NCI-H524 (cell line): ENCODE results near the gene CPNE5.

Experiments used
- DNase-seq, 2 experiments: peaks; one replicate each; lab custom pipeline; 2025; lab: John Stamatoyannopoulos, UW

CPNE5 gene

DNA sequence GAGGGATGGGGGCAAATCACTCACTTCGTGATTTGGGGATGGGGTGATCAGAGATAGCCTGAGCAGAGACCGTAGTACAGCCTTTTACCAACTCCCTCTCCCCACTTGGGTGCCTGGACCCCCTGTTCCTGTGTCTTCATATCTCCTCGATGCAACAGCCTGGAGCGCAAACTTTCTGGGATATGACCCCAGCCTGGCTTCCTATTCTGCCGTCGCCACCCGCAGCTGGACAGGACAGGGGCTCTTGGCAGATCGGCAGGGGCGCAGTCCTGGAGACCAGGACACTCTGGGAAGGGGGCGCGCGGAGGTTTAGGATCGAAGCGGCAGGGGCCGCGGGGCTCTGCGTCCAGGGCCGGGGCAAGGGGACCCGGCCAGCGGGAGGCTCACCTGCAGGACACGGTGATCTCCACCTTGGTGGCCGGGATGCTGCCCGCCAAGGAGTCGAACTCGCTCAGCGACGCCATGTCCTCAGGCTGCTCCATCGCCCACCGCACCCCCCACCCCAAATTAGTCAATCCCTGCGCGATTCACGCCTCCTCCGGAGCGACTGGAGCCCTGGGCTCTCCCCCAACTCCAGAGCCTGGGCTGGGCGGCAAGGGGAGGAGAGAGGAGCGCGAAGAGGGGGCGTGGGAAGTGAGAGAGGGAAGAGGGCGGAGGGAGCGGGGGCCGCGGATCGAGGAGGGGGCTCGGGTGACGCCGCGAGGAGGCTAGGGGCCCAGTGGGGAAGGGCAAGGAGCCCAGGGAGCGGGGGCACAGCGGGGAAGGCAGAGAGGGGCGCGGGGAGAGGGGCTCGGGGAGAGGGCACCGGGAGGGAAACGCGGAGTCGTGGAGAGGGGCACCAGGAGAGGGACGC lies at the start of gene CPNE5:
CPNE5 (minus strand) TSS at position 549 of the 853 bp plus-strand sequence; CDS start at position 482, 67 bp downstream.
- peak in 1 of 2 experiments; percentile 24 for DNase-seq

GRCh38 chr6:36888115-36888643 lies 48.9 kb upstream of the CPNE5 start:
- DNase-seq = no peak

DNA sequence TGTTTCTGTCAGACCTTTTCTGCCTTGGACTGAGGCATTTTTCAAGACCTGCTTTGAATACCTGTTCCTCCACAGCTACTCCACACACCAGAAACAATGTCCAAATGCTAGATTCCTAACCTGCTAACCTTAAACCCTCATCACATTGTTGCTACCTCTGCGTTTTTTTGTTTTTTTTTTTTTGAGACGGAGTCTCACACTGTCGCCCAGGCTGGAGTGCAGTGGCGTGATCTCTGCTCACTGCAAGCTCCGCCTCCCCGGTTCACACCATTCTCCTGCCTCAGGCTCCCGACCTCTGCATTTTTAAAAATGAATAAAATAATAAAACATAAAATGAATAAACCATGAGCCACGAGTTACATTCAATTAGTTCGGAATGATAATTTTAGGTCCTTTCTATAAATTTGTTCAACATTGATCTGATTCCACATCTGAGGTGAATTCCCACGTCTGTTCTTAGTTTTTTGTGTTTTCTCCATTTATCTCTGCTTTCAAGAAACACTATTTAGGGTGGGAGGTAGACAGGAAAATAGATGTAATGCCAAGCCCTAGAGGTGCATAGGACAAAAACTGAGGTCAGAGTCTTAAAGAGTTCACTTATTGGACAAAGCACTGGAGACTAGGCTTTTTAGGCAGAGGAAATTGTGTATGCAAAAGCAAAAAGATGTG lies 47.8 kb upstream of the CPNE5 start:
- no peak for DNase-seq

- peak; percentile 97 to 99 for DNase-seq
Measured at GRCh38 chr6:36885461-36886401, 46.5 kb upstream of the CPNE5 start, which contains the start of gene C6orf89. C6orf89 (plus strand) TSS chr6:36885952; CDS start chr6:36899445, 13,493 bp downstream.

DNA sequence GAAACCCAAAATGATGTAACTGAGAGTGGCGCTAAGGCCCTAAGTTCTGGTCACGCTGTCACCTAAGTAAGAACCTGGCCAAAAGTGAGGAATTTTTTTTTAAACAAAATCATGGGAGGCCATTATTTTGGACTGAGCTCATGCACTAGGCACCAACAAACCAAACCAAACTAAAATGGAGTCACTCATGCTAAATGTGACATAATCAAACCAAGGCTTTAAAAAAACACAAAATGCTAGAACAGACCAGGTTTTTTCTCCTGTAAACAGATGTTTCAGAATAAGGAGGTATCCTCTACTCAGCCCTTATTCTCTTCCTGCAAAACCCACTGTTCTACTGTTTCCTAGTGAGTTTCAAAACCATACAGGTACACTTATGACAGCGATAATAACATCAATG lies 45.4 kb upstream of the CPNE5 start:
- no peak for DNase-seq

GRCh38 chr6:36875250-36875633 lies 36.0 kb upstream of the CPNE5 start:
- DNase-seq = no peak

- peak; percentile 94 to 98 for DNase-seq
Measured at GRCh38 chr6:36874443-36875249, 35.4 kb upstream of the CPNE5 start, which contains the start of gene PPIL1. PPIL1 (minus strand) TSS chr6:36874803; CDS start chr6:36874772, 31 bp downstream.

DNA sequence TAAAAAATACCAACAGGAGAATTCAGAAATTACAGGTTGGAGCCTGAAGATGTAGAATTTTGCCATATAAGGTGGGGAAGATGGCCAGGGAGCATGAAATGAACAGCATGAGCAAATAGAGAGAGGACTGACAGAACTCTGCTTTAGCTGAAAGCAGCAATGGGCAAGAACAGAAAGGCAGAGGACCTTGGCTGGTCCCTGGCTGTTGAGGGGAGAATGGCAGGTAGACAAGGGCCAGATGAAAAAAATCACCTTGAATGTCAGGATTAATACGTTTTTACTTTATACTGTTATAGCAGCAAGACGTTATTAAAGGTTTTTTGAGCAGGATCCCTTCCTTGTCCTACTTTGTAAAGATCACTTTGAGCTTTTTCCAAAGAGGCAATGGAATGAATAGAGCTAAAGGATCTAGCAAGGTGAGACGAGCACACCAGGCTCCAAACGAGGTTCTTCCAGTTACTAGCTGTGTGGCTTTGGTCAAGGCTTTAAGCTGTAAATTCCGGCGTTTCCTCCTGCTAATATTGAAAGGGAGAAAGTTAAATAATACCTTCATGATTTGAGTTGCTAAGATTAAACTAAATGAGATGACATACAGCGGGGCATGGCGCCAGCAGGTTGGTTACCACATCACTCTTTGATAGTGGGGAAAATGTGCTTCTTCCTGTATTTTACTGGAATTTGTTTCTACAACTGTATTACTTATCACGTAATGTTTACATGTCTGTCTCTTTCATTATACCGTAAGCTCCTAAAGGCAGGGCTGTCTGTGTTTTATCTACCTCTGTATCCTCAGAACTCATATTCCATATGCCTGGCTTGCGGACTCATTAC lies 34.6 kb upstream of the CPNE5 start:
- DNase-seq = peak in 1 of 2 experiments; percentile 18

DNA sequence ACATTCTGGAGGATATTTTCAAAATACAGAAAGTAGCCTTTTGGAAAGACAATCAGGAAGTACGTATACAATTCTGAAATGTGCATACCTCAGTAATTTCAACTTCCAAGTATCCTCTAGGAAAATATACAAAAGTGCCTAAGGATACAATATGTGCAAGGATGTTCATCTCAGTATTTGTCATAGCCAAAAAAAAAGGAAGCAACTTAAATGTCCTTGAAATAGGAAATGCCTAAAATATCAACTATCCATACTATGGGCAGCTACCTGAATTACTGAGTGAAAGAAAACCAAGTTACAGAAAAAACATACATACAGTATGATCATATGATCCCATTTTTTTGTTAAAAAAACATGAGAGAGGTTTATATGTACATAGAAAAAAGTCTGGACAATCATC lies 33.9 kb upstream of the CPNE5 start:
- DNase-seq = no peak

GRCh38 chr6:36871686-36872085 lies 32.4 kb upstream of the CPNE5 start:
- DNase-seq = no peak

GRCh38 chr6:36867471-36868224 lies 28.4 kb upstream of the CPNE5 start:
- no peak for DNase-seq

DNA sequence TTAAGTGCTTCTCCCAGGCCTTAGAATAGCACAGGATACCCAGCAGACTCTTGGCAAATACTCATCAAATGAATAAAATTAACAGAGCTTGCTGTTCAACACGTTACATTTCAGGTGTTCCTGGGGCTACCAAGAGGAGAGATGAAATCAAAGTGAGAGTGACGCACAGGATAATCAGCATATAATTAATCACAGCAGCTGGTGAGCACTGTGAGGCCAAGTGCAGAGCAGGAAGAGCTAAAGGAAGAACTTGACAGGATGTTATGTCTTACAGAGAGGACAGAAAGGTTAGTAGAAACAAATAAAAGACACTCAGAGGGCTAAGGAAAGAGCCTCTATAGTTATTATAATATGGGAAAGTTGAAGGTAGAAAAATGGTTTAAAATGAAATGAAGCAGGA lies 26.6 kb upstream of the CPNE5 start:
- DNase-seq = no peak

DNA sequence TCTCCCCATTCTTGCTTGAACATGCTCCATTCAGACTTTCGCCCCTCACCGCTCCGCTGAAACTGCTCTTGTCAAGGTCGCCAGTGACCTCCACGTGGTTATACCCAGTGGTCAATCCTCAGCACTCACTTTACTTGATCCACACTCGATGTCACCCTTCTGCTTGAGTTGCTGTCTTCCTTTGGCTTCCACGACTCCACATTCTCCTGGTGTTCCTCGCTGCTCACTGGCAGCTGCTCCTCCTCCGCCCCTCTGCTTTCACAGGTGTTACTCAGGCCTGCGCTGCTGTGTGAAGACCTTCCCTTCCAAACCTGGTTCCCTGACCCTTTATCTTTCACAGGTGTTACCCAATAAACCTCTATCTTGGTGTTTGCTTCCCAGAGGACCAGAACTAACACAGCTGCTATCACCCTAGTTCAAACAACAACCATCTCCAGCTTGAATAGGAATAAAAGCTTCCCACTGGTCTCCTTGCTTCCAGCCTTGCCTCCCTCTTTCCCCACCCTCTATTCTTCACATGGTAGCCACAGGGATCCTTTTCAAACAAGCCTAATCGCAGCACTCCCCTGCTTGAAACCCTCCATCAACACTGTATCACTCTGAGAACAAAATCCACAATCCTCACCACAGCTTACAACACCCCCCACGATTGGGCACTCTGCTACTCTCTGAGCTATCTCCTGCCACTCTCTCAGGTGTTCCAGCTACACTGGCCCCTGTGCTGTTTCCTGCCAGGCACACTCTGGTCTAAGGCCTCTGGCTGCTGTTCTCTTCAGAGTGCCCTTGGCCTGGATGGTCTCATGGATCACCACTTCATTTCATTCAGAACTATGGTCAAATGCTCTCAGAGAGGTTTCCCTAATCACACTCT lies 24.7 kb upstream of the CPNE5 start:
- no peak for DNase-seq

DNA sequence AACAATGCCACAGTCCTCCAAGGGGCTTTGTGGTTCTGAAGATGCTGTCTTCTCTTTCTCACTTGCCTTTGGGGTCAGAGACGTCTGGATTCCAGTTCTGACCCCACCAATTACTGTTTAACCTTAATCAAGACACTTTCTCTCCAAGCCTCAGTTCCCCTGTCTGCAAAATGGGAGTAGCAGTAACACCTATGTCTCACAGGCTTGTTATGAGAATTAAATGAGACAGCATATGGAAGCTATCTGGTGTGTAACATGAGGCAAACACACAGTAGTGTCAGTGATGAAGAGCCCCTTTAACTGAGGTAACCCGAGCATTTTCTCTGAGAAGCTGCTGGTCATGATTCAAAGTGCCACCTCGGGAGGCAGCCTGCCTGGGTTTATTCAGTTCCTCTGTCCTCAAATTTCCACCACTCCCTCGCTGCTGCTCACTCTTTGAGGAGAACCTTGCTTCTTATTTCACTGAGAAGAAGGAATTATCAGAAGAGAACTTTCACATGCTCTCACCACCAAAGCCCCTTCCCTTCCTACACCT lies 23.7 kb upstream of the CPNE5 start:
- no peak for DNase-seq

GRCh38 chr6:36862164-36862847 lies 23.1 kb upstream of the CPNE5 start:
- DNase-seq = no peak

GRCh38 chr6:36860126-36860525 lies 20.9 kb upstream of the CPNE5 start:
- DNase-seq = no peak

DNA sequence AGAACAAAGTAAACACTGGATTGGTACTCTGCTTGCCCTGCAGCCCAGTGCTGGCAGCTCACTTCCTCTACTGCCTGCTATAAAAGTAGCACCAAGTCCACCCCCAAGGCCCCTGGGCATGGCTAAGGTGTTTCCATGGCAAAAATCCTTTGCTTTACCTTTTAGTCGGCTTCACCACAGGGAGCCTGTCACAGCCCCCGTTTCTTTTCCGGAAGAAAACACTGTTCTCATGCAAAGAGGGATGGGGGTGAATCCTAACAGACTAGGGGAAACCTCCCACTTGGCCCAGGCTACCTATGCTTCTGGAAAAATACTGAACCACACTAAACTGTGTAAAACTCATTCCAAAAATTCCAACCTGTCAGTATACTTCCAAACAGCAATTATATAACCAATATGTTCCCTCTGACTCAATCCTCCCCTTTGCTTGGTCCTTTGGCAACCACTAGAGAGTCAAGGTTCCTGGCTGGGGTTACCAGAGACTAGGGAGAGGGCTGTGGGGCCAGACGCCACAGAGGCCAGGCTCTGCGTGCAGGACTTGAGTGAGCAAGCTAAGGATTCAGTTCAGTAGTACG lies 19.2 kb upstream of the CPNE5 start:
- DNase-seq = no peak
